Middle frontal gyrus (tissue), 1 donor: ENCODE results near the gene MTERF1.
"Not testable (repeated sequence)": the region's sequence is repeated elsewhere in the genome, so short reads cannot be mapped to it uniquely, and the experiment has no call there.

ENCODE experiments used
- DNase-seq: peaks from one replicate; pipeline ENCODE4 v3.0.0-alpha.2; 2015; ENCODE audit warnings: low spot score; ENCODE audit errors: extremely low spot score

MTERF1 gene

GRCh38 chr7:91883676-91884362 lies 3.3 kb upstream of the MTERF1 start:
- no peak for DNase-seq

DNA sequence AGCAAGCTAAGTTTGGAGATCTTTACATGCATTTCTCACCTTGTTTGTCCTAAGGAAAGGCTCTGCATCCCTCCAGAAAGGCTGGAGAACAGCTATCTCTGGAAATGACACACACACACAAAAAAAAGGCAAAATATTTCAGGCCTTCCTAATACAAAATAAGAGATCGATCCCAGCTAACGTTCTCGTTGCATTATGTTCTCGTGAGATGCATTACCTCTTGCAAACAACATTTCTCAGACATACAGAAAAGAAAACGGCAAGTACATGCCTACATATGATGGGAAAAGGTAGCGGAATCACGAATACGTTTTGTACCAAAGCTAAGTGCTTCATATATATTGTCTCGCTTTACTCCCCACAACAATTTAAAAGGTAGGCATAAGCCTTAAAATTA lies 488 bp downstream of the MTERF1 start:
- no peak for DNase-seq

DNA sequence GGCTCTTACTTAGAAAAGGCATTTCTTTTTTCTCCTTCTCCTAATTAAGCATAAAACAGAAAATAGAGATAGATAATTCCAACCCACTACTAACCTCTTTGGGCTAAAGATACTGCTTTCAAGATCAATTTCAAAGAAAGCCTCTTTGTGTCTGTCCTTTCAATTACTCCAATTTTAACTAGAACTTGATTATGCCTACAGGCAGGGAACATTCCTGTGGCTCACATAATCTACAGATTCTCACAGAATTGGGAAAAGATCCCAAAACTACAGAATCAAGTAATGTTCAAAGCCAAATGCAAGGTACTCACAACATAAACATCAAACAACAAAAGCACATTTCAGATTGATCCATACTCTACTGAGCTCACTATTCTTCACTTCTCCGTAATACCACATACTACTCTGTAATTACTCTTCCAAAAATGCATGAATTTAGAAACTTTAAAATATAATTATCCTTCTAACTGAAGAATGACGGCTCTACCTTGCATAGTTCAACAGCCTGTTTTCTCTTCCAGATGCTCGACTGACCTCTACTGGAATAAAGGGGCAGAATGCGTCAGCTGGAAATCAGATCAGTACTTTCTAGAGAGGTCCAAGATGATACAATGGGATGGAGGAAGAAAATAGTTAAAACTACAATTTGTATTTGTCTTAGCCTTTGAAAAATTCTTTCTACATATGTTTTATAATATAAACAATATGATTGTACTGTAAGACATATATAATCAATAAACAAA lies 3.9 kb downstream of the MTERF1 start:
- no peak for DNase-seq

DNA sequence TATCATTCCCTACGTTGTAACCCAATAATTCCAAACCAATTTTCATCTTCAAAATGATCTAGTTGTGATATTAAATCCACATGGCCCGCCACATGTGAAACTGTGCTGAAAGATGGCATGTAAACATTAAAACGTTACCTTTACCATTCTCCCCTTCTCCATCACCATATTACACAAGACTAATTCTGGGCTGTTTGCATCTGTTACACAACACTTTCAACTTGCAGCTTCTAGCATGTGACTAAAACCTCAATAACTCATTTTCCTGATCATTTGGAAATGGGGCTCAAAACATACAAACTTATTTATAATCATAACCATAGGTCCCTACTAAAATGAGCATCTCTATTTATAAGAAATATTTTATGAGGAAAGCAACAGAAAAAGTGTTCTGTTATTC lies 4.7 kb downstream of the MTERF1 start:
- no peak for DNase-seq

- no peak for DNase-seq
Measured at GRCh38 chr7:91872928-91873327, 7.6 kb downstream of the MTERF1 start.

DNA sequence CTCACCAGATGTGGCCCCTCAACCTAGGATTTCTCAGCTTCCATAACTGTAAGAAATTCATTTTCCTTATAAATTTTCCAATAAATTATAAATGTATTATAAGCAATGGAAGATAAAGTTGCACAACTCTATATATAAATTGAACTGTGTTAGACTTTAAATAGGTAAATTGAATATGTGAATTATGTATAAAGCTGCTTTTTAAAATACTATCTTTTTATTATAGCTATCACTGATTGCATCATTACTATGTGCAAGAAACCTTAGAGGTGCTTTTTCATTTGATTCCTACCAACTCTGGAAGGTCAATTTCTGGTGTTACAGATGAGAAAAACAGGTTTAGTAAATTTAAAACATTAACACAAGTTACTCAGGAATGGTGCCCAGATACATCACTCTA lies 8.4 kb downstream of the MTERF1 start:
- no peak for DNase-seq

DNA sequence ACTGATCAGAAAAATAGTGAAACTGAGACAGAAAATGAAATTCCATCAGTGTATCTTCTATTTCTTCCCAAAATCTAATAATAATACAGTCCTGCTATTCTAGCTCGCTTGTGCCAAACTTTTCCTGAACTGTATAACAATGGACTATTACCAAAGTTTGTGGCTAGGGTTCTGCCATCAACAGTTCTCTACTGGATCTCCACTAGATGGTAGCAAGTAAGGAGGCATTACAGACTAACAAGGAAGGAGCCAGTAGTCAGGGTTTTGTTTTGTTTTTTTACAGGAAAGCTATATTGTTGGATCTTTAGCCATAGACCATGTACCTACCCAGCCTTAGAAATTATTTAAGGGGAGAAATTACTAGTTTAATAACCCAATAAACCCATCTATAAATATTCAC lies 10.8 kb downstream of the MTERF1 start:
- DNase-seq = no peak

- DNase-seq = no peak
Measured at GRCh38 chr7:91866599-91867148, 13.8 kb downstream of the MTERF1 start.

GRCh38 chr7:91865511-91865910 lies 15.0 kb downstream of the MTERF1 start:
- DNase-seq = no peak

DNA sequence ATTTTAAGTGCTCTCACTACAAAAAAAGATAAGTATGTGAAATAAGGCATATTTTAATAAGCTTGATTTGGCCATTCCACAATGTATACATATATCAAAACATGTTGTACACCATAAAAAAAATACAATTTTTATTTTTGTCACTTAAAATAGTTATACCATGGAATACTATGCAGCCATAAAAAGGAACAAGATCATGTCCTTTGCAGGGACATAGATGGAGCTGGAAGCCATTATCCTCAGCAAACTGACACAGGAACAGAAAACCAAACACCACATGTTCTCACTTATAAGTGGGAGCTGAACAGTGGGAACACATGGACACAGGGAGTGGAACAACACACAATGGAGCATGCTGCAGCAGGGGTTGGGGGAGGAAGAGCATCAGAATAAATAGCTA lies 15.9 kb downstream of the MTERF1 start:
- DNase-seq = not testable (repeated sequence)

DNA sequence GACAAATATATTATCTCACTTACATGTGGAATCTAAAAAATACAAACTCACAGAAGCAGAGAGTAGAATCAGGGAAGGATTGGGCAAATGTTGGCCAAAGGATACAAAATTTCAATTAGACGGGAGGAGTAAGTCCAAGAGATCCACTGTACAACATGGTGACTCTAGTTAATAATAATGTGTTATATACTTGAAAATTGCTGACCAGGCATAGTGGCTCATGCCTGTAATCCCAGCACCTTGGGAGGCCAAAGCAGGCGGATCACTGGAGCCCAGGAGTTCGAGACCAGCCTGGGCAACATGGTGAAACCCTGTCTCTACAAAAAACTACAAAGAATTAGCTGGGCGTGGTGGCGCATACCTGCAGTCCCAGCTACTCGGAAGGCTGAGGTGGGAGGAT lies 16.4 kb downstream of the MTERF1 start:
- DNase-seq = no peak

- no peak for DNase-seq
Measured at GRCh38 chr7:91852263-91852741, 28.2 kb downstream of the MTERF1 start.

DNA sequence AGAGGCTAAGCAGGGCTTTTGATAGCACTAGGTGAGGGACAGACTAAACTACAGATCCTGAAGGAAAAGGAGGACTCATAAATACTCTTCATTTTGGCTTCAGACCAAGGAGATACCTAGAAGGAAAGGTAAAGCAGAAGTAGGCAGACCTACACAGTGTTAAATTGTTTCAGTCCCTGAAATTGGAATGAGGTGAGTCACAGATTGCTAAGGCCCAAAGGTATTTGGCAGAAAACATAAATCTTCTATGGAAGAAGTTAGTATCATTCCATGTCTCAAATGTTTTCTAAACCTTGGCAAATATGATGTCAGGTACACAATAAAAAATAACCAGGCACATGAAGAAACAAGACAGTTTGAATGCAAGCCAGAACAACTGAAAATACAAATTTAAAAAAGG lies 30.0 kb downstream of the MTERF1 start:
- DNase-seq = no peak

GRCh38 chr7:91847876-91848588 lies 32.5 kb downstream of the MTERF1 start:
- DNase-seq = no peak

DNA sequence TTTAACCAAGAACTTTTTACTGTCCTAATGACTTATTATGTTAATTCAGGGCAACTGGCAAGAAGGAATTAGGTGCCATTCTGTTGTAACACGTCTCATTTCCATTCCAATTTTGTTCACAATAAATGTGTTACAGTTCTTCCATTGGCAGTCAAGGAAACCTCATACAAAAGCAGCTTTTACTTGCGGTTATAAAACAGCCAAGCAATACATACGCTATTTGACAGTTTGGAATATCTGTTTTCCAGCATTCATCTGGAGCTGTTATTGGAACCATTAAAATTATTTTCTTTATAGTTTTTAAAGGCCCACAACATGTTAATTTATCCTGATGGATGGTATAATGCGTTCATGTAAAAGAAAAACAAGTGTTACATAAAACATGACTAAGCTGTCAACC lies 33.3 kb downstream of the MTERF1 start:
- DNase-seq = no peak

GRCh38 chr7:91846436-91846835 lies 34.1 kb downstream of the MTERF1 start:
- DNase-seq = no peak

- DNase-seq = no peak
Measured at GRCh38 chr7:91843831-91844230, 36.7 kb downstream of the MTERF1 start.

DNA sequence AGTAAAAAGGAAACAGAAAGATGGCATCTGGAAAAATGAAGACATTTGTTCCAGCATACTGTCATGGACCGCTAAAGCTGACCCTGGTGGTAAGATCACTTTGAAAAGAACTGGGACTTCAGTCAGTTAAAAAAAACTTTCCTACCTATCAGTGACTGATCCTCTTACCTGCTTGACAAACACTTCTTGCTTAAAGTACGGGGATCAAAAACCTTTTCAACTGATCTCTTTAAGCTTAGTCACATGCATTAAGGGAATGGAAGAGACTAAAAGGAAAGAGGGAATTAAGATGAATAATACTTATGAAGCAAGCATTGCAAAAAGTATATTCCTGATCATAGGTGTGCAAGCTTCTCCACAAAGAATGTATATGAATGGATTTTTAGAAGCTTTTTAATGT lies 42.1 kb downstream of the MTERF1 start:
- DNase-seq = no peak

DNA sequence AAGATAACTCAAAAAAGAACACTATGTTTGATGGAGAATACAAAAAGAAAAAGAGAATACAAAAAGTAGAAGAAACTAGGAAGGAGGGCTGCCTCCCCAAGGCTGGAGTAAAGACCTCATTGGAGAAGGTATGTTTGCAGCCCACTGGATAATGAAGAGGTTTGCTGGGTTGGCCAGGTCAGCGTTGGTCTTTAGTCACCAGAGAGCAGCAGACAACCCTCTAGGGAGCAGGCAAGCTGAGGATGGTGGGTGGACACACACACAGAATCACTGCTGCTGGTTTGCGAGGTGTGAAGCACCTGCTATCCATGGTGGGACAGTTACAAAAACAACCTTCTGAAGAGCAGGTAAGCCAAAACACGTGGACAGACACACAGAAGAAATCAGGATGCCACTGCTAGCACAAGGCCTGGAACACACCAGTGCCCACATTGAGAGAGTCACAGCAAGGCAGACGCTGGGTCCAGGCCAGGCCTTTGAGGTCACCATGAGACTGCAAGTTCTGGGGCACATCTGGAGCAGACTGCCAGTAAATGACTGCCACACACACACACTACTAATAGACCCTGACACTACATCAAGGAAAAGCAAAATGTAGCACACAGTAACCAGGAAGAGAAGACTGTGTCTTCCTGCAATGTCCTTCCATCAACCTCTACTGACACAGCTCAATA lies 43.0 kb downstream of the MTERF1 start:
- no peak for DNase-seq

DNA sequence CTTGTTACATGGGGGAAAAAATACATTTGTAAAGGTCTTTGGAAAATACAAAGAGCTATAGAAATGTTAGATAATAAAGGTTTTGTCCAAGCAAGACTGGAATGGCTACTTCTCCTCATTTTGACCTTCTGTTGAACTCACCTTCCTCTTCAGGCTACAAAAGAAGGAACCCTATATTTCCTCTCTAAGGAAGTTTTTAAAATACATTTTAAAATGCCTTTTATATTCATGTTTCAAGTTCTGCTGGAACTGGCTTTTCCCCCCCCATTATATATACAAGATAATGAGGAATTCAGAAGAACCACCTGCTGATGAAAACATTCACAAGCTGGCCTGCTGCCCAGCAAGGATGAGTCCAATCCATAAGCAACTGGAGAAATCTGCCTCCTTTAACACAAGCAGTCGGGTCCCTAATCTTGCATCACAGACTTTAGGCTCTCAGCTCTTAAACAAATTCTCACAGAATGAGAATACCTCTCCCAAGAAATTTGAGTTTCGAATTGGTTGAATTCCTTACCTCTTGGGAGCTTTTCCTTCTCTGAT lies 44.6 kb downstream of the MTERF1 start:
- DNase-seq = no peak
